T follicular helper cell (primary cell): ENCODE results near the gene REST.
"Not testable (repeated sequence)": the region's sequence is repeated elsewhere in the genome, so short reads cannot be mapped to it uniquely, and the experiment has no call there.

Experiments used
- DNase-seq: peaks from one replicate; pipeline ENCODE4 v3.0.0-alpha.2; 2020; ENCODE audit warnings: low read depth
- total RNA-seq, 2 experiments: gene quantifications; one replicate each; lab custom pipeline; 2026; lab: John Stamatoyannopoulos, UW

REST gene, protein sequence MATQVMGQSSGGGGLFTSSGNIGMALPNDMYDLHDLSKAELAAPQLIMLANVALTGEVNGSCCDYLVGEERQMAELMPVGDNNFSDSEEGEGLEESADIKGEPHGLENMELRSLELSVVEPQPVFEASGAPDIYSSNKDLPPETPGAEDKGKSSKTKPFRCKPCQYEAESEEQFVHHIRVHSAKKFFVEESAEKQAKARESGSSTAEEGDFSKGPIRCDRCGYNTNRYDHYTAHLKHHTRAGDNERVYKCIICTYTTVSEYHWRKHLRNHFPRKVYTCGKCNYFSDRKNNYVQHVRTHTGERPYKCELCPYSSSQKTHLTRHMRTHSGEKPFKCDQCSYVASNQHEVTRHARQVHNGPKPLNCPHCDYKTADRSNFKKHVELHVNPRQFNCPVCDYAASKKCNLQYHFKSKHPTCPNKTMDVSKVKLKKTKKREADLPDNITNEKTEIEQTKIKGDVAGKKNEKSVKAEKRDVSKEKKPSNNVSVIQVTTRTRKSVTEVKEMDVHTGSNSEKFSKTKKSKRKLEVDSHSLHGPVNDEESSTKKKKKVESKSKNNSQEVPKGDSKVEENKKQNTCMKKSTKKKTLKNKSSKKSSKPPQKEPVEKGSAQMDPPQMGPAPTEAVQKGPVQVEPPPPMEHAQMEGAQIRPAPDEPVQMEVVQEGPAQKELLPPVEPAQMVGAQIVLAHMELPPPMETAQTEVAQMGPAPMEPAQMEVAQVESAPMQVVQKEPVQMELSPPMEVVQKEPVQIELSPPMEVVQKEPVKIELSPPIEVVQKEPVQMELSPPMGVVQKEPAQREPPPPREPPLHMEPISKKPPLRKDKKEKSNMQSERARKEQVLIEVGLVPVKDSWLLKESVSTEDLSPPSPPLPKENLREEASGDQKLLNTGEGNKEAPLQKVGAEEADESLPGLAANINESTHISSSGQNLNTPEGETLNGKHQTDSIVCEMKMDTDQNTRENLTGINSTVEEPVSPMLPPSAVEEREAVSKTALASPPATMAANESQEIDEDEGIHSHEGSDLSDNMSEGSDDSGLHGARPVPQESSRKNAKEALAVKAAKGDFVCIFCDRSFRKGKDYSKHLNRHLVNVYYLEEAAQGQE
- 116 to 152 reads per million in 2 experiments for total RNA-seq

DNA sequence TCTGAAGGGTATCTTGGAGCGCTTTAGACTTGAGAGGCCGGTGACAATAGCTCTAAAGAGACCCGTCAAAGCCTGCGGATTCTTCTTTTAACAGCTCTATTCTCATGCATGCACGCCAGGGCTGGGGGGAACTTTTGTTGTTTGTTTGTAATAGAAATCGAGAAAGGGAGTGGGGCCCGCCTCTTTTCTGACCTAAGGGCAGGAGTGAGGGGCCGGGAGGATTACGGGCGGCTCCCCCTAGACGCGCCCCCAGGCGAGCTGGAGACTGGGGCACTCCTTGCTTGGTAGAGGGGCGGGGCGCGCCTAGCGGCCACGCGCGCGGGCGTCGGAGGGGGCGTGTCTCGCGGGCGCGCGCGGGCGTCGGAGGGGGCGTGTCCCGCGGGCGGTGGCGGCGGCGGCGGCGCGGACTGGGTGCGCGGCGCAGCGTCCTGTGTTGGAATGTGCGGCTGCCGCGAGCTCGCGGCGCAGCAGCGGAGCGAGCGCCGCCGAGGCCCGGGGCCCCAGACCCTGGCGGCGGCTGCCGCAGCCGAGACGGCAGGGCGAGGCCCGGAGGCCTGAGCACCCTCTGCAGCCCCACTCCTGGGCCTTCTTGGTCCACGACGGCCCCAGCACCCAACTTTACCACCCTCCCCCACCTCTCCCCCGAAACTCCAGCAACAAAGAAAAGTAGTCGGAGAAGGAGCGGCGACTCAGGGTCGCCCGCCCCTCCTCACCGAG is at the start of gene REST:
REST (plus strand) TSS at position 412 of the 717 bp plus-strand sequence. CDS start 2,739 bp downstream, outside the sequence.
- peak; percentile 75 for DNase-seq

DNA sequence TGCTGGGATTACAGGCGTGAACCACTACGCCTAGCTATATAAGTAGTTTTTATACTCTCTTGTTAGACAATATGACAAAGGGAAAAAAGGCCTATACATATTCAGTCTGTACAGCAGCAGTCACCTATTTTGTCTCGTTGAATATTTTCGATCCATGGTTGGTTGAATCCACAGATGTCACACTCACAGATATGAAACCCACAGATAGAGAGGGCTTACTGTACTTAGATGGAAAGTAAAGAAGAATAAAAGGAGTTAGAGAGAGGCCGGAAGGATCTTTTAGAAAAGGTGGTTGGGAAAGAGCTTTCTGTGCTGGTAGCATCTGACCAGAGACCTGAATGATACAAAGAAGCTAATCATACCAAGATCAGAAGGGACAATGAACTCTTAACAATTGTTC is 47.9 kb upstream of the REST start:
- DNase-seq, result no peak

DNA sequence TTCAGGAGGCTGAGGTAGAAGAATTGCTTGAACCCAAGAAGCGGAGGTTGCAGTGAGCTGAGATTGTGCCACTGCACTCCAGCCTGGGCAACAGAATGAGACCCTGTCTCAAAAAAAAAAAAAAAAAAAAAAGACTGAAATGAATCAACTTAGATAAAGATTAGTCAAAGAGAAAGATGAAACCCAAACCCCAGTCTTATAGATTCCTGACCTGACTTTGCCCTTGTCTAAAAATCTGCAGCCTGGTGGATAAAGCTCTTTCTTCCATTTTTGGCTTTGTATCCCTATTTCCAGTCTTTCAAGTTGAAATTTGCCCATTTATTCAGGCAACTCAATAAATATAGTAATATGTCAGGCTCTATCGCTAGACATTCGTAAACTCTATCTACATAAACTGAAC is 46.9 kb upstream of the REST start:
- no peak for DNase-seq

DNA sequence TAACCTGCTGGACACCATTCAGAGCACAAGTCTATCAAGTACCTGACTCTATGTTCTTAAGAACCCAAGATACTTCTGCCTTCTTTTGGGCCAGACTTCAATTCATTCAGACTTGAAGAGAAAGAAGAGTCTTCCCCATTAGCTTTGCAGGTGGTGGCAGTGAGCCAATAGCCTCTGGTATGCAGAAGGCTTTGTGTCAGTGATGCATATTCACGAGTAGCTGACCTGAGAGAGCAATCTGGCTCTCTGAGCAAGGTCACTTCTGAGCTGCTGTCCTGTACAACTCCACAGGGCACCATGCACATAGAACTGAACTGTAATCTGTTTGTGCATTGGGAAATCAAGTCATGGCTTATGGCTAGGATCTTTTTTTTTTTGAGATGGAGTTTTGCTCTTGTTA is 46.3 kb upstream of the REST start:
- no peak for DNase-seq

DNA sequence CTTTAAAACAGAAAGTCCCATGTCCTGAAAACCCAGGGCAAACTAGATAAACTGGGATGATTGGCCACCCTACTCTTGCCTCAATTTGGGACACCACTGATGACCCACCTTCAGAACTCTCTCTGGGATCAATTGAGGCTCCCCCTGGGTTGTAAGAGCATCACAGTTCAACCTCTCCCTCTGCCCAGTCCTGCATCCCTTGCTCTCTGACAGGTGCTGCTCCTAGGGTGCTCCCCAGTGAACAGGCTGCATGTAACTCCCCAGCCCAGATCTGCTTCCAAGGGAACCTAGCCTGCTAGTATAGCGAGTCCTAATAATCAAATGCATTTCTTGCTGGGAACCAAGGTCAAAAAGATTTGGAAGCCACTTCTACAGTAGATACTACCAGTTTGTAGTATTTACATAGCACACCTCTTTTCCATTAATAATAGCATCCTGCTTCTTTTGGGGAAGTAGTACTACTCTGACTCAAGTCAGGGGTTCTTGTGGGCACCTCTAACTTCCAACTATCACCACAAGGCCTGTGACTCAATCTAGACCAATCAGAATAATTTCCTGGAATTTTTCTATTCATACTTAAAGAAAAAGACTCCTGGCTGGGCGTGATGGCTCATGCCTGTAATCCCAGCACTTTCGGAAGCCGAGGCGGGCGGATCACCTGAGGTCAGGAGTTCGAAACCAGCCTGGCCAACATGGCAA is 44.1 kb upstream of the REST start:
- DNase-seq, result no peak

DNA sequence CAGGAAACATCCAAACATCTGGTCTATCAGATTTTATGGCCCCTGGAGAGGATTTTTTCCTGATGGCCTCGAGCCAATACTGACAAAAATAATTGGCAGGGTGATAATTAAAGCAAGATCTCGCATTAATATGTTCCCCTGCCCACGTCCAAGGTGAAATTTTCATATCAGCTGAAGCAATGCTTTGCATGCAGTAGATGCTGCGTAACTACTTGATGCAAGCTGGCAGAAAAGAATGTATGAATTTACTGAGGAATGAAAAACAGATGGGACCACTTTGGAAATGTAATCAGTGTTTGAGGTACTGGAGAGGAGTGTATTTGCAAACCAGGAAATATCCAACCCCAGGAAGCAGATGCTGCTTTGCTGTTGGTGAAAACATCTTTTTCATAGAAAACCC is 36.8 kb upstream of the REST start:
- DNase-seq, result no peak

DNA sequence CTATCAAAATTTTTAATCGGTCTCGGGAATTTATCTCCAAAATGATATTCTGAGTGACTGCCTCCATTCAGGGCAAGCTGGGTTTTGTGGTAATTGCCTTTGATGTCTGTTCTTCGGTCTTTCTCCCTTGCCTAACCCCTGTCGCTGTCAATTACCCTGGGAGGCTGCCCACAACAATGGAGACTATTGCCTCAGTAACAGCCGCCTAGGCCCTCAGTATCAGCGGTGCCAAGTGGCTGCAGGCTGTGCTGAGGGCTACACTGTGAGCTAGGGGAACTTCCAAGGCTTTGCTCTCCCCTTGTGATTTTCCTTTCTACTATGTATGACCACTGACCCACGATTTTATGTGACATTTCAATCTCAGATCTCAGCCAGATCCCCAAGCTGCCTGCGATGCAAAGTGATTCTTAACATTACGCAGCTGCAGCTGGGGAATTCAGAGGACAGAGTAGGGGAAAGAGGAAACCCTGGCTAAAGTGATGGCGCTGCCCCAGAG is 36.3 kb upstream of the REST start:
- DNase-seq, result no peak

DNA sequence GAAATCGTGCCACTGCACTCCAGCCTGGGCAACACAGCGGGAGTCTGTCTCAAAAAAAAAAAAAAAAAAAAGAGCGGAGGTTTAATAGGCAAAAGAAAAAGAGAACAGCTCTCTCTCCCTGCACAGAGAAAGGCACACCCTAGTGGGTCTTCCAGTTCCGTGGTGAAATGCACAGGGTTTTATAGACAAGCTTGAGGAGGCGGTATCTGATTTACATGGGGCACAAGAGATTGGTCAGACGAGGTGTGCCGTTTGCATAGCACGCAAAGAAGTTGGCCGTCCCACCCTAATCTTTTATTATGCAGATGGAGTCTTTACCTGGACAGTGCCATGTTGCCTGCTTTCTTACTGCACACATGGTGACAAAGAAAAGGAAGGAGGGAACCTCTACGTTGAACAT is 33.5 kb upstream of the REST start:
- DNase-seq, result no peak

DNA sequence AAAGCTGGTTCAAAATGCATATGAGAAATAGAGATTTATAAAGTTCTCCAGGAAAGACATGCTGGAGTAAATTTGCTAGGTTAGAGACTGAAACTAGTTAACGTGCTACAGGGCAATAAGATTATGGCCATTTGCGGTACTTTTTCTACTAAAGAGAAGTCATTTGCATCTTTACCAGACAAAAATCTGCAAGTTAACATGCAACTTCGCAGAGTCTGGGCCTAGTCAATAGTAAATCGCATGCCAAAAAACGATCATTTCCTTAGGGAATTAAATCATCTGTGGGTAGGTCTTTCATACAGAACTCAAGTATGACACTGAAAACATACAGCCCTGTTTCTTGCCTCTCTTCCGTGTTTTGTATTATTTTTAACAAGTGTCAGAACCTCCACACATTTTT is 32.8 kb upstream of the REST start:
- DNase-seq, result no peak

DNA sequence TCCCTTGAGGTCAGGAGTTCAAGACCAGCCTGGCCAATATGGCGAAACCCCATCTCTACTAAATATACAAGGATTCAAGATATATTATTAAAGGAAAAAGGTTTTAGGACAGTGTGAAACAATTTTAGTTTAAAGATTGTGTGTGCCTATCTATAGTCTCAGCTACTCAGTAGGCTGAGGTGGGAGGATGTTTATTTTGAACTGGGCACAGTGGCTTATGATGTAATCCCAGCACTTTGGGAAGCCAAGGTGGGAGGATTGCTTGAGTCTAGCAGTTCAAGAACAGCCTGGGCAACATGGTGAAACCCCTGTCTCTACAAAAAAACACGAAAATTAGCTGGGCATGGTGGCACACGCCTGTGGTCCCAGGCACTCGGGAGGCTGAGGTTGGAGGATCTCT is 31.4 kb upstream of the REST start:
- no peak for DNase-seq

DNA sequence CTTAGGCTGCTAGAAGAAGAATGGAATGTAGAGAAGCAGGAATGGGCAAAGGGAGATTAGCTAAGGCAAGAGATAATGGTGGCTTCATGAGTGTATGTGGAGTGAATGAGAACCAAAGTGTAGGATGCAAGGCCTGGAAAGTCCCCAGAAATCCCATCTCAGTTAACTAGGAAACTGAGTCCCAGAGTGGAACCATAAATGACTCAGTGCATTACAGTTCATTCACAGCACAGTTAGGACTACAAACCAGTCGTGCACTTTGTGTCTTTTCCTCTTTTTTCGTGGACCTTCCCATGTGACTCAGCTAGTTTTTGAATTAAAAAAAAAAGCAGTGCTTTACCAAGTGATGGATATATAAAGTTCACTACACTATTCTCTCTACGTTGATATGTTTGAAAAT is 27.7 kb upstream of the REST start:
- no peak for DNase-seq

DNA sequence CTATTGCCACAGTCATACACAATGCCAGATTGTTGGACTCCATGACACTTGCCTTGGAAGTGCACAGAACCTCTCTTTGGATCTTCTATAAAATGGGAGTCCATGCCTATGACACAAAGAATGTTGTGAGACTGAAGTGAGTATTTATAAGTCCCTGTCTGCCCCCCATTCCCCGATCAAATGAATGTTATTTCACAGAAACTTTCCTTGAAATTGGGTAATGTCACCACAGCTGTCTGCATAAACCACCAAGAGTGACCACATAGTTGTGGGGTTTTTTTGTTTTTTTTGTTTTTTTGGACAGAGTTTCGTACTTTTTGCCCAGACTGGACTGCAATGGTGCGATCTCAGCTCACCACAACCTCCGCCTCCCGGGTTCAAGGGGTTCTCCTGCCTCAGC is 27.1 kb upstream of the REST start:
- no peak for DNase-seq

DNA sequence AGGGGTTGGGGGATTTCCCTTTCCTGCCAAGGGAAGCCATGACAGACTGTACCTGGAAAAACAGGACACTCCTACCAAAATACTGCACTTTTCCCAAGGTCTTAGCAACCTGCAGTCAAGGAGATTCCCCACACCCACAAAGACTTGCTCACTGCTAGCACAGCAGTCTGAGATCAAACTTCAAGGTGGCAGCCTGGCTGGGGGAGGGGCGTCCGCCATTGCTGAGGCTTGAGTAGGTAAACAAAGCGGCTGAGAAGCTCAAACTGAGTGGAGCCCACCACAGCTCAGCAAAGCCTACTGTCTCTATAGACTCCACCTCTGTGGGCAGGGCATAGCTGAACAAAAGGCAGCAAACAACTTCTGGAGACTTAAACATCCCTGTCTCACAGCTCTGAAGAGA is 23.2 kb upstream of the REST start:
- not testable (repeated sequence) for DNase-seq

DNA sequence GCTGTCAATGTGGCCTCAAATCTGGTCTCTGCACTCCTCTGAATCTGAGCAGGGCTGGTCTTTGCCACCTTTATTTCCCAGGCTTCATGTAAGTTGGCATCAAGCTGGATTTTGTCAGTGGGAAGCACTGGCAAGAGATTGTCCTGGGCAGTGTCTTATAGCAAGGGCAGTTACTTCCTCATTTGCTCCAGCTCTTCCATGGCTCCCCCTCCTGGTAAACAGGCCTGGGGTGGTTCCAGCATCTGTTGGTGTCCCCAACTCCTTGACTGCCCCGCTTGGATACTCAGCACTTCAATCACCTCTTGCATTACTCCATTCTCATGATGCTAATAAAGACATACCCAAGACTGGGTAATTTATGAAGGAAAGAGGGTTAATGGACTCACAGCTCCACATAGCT is 15.0 kb upstream of the REST start:
- DNase-seq, result no peak

DNA sequence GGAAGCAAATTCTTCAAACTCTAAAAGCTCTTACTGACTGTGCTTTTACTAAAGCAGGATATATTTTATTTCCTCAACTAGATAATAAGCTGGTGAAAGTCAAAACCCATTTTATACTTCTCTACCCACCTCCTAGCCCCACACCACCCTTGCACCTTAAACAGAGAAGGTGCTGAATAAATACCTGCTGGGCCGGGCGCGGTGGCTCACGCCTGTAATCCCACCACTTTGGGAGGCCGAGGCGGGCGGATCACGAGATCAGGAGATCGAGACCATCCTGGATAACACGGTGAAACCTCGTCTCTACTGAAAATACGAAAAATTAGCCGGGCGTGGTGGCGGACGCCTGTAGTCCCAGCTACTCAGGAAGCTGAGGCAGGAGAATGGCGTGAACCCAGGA is 9.9 kb upstream of the REST start:
- not testable (repeated sequence) for DNase-seq

DNA sequence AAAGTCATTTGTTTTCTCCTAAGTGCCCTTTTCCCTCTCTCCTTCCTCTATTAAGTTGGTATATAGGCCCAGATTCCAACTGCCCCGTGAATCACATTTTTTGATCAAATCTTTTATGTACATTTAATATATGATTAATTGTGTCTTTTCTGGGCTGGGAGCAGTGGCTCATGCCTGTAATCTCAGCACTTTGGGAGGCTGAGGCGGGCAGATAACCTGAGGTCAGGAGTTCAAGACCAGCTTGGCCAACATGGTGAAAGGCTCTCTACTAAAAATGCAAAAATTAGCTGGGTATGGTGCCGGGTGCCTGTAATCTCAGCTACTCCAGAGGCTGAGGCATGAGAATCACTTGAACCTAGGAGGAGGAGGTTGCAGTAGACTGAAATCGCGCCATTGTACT is 7.5 kb upstream of the REST start:
- DNase-seq, result not testable (repeated sequence)

DNA sequence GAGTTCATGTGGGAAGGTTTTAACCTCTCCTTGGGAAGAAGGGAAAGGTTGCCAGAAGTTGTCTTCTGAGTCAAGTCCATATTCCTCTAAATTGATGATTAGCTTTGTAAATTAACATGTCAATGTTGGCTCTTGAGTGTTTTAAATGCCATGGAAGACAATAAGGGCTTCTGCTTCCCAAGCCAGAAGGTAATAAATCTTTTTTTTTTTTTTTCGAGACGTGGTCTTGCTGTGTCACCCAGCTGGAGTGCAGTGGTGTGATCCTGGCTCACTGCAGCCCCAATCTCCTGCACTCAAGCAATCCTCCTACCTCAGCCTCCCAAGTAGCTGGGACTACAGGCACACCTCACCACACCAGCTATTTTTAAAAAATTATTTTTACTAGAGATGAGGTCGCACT is 5.0 kb upstream of the REST start:
- DNase-seq, result no peak

DNA sequence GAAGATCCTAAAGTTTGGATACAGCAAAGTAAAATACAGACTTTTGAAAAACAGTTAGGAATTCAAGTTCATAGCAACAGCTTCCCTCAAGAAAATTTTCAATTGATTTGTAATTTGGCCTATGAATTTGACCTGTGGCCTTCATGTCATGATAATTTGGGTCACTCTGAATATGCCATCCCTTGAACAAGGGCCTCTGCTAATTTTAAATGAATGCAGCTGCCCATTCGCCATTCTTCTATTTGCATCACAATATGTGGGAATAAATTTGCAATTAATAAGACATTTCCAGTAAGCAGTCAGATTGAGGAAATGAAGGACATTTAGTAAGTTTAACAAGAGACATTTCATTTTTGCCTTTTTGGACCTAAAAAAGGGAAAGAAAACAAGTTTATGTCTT is 1.9 kb upstream of the REST start:
- no peak for DNase-seq

DNA sequence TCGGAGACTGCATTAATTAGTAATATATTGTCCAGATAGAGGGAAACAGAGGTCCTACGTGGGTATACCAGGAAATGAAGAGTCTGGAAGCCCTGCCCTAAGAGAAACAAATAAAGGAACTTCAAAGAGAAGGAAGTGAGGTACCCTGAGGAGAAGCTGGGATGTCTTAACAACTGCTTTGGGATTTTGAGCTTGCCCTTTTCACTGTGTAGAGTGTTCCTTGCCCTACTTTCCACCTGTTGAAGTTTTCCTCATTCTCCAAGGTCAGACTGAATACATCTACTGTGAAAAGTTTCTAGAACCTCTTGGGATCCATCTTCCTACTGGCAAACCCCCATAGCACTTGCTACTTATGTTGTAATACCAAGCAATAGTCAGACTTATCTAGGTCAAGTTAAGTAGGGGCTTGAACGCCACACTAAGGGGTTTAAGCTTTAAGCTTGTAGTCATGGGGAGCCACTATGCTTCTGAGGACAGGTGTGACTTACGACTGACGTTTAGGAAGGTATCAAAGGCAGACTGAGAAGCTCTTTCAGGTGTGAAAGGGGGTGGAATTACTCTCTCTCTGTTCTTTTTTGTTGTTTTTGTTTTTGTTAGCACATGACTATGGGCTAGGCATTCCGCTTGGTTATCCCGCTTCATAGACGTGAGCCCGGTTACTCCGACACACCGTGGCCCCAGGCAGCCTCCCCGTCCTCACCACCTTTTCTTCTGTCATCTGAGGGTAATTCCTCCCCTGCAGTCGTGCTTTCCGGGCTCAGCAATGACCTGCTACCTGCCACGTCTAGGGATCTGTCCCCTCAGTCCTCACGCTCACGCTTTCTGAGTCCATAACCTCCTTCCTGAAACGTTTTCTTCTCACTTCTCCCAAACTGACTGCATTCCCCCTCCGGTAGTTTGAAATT is 959 bp upstream of the REST start:
- no peak for DNase-seq
